GM19351 (cell line): ENCODE data around the gene ENTPD1.
"Not testable (repeated sequence)": the region's sequence is repeated elsewhere in the genome, so short reads cannot be mapped to it uniquely, and the experiment has no call there.

Experiments
- ATAC-seq: cut with Tn5 transposase; IDR thresholded peaks from one replicate; pipeline ENCODE4 v1.9.1; 2021; ENCODE audit warnings: mild to moderate bottlenecking, moderate library complexity; ENCODE audit not compliant: unreplicated experiment

The ENTPD1 gene

GRCh38 chr10:95792874-95793285 is 36.9 kb downstream of the ENTPD1 start:
- no peak for ATAC-seq

DNA sequence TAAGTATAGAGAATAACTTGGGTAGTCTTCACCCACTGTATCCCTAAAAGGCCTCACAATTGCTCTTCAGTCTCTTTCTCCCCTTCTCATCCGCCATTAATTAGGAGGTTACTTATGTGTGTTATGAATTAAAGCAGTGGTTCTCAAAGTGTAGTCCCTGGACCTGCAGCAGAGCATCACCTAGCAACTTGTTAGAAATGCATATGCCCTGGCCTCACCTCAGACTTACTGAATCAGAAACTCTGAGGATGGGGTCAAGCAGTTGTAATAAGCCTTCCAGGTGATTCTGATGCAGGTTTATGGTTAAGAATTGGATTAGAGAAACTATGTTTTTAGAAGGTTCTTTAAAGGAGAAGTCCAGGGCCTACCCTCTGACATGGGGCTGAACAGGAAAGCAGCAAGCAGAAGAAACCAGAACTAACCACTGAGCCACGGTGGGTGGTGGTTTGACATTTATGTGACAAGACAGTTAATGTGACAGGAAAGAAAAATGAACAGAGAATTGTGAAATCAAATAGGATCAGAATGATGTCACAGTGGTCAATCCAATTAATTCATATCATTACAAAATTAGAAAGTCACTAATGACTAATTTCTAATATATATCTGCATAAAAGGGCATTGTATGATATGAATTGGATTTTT is 37.6 kb downstream of the ENTPD1 start:
- peak; percentile 47 for ATAC-seq

DNA sequence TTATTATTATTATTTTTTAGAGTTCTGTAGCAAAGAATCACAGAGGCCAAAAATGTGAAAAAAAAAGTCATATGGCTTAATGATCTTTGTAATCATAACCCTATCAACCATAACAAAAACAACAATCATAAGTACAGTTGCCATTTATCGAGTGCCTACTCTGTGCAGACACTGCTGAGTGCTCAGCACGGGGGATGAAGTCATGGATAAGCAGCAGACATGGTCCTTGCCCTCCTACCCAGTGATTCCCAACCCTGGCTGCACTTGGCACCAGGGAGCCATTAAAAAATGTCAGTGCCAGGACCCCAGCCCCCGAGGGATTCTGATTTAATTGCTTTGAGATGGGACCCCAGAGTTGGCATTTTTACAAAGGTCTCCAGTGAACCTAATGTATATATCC is 38.2 kb downstream of the ENTPD1 start:
- no peak for ATAC-seq

DNA sequence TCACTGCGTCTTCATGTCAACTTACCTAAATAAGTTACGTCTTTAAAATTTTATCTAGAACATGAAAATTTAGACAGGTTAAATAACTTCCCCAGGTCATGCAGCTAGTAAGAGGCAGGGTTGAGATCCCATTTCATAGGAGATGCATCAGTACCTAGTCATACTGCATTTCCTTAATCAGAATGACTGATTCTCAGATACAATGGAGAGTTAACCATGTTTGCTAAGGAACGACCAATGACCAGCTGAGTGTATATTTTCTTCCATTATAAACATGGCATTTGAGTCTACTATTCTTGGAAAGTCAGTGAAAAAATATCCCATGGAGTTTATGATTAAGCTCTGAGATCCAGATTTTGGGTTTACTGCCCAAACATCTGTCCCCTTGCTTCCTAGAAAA is 39.6 kb downstream of the ENTPD1 start:
- ATAC-seq: no peak

DNA sequence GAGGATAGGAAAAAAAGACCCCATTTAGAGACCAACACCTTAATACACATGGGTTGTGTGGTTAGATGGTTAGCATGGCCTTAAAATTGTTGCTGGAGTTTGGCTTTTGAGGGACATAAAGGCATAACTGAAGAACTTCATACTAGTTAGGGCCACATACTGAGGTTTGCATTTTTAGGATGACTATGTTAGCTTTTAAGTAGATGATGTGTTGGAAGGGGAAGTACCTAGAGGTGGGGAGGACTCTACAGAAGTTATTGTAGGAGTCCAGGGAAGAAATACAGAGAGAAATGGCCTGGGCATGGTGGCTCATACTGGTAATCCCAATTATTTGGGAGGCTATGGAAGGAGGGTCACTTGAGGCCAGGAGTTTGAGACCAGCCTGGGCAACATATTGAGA is 40.5 kb downstream of the ENTPD1 start:
- ATAC-seq: no peak

DNA sequence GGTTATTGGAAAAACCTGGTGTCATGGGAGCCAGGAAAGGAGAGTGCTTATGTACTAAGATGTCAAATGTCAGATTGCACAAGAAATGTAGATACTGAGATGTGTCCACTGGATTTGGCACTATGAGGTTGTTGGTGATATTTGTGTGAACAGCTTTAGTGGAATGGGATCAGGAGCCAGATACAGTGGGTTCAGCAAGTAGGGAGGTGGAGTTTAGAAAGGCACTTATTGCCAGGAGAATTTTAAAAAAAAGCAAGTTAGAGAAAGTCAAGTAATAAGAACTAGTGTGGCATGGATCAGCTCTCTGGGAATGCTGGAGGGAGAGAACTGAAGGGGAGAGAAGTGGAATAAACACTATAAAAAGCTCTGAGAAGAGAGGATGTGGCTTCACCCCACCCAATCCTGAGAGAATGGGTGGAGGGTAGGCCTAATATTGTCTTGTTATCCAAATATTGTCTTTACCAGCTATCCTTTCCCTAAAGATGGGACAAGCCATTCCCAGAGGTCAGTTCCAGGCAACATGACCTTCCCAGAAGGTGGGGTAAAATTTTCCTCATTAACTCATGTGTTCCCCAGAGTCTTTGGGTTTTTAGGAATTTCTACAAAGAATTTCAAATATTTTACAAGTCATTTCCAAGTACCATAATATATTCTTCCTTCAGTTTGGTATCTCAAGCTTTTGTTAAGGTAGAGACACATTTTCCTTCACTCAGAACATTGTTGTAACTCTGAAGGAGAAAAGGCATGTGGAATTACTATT is 42.3 kb downstream of the ENTPD1 start:
- no peak for ATAC-seq

- ATAC-seq: not testable (repeated sequence)
These were observed 44.3 kb downstream of the ENTPD1 start for GRCh38 chr10:95800286-95800685.

DNA sequence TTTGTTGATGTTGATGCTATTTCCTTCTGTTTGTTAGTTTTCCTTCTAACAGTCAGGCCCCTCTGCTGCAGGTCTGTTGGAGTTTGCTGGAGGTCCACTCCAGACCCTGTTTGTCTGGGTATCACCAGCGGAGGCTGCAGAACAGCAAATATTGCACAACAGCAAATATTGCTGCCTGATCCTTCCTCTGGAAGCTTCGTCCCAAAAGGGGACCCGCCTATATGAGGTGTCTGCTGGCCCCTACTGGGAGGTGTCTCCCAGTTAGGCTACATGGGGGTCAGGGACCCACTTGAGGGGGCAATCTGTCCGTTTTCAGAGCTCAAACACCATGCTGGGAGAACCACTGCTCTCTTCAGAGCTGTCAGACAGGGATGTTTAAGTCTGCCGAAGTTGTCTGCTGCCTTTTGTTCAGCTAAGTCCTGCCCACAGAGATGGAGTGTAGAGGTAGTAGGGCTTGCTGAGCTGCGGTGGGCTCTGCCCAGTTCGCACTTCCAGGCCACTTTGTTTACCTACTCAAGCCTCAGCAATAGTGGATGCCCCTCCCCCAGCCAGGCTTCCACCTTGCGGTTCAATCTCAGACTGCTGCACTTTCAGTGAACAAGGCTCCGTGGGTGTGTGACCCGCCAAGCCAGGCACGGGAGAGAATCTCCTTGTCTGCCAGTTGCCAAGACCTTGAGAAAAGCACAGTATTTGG is 50.9 kb downstream of the ENTPD1 start:
- ATAC-seq: not testable (repeated sequence)

DNA sequence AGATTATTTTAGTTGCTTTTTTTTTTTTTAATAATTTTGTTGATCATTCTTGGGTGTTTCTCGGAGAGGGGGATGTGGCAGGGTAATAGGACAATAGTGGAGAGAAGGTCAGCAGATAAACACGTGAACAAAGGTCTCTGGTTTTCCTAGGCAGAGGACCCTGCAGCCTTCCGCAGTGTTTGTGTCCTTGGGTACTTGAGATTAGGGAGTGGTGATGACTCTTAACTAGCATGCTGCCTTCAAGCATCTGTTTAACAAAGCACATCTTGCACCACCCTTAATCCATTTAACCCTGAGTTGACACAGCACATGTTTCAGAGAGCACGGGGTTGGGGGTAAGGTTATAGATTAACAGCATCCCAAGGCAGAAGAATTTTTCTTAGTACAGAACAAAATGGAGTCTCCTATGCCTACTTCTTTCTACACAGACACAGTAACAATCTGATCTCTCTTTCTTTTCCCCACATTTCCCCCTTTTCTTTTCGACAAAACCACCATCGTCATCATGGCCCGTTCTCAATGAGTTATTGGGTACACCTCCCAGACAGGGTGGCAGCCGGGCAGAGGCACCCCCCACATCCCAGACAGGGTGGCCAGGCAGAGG is 52.8 kb downstream of the ENTPD1 start:
- not testable (repeated sequence) for ATAC-seq

DNA sequence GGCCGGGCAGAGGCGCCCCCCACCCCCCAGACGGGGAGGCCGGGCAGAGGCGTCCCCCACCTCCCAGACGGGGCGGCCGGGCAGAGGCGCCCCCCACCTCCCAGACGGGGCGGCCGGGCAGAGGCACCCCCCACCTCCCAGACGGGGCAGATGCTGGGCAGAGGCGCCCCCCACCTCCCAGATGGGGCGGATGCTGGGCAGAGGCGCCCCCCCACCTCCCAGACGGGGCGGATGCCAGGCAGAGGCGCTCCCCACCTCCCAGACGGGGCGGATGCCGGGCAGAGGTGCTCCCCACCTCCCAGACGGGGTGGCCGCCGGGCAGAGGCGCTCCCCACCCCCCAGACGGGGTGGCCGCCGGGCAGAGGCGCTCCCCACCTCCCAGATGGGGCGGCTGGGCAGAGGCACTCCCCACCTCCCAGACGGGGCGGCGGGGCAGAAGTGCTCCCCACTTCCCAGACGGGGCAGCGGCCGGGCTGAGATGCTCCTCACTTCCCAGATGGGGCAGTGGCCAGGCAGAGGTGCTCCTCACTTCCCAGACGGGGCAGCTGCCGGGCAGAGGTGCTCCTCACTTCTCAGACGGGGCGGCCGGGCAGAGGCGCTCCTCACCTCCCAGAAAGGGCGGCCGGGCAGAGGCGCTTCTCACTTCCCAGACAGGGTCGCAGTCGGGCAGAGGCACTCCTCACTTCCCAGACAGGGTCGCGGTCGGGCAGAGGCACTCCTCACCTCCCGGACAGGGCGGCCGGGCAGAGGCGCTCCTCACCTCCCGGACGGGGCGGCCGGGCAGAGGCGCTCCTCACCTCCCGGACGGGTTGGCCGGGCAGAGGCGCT is 53.6 kb downstream of the ENTPD1 start:
- ATAC-seq: no peak

DNA sequence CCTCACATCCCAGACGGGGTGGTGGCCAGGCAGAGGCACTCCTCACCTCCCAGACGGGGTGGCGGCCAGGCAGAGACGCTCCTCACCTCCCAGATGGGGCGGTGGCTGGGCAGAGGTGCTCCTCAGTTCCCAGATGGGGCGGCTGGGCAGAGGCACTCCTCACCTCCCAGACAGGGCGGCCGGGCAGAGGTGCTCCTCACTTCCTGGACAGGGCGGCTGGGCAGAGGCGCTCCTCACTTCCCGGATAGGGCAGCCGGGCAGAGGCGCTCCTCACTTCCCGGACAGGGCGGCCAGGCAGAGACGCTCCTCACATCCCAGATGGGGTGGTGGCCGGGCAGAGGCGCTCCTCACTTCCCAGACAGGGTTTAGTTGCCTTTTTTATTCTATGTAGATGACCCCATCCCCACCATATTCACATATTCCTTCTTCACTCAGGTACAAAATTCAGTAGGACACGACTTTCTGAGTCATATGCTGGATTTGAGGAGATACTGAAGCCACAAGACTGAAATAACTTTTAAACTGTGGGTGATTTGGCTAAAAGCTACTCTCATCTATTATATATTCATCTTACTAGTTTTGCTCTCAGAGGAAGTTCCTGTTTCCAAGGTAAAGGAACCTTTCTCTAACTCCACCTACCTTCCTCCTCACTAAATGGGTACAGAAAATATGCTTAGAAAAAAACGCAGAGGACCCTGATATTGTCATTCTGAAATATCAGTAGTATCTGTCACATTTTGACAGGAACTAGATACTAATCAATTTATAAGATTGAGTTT is 54.4 kb downstream of the ENTPD1 start:
- ATAC-seq: no peak

GRCh38 chr10:95813054-95813685 is 57.2 kb downstream of the ENTPD1 start:
- ATAC-seq: no peak

- ATAC-seq: no peak
These were observed 58.2 kb downstream of the ENTPD1 start for GRCh38 chr10:95814011-95814727.

DNA sequence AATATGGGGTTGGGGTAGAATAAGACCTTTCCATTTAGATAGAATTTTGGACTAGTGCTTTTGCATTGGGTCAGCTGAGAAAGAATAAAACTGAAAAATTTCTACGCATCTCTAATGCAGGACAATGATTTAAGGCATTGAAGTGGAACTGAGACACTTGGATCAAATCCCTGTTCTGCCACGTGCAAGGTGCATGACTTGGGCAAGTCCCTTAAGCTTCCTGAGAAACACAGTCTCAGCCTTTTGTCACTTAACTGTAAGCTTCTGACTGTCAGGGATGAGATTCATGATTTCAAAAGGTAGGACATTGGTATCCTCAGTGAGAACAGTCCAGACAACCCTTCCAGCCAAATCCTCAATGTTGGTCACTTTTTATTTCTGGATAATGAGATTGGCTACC is 59.2 kb downstream of the ENTPD1 start:
- ATAC-seq: no peak

DNA sequence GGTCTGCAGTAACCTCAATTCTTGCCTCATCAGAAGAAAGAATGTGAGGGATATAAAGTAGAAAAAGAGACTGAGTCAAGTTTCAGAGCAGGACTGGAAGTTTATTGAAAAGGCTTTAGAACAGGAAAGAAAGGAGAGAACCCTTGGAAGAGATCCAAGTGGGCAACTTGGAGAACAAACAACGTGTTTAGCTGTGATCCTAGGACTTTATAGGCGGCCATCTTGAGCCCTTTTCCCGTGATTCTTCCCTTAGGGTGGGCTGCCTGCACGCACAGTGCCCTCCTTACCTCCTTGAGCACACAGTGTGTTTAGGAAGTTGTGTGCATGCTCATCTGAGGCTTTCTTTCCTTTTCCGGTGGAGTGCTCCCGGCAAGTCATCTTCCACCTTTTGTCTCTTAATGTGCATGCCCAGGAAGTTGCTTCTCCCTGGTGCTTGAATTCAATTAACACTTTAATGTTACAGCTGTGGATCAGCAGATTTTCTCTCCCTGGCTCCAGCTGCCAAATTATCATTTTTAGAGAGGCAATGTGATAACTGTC is 59.8 kb downstream of the ENTPD1 start:
- no peak for ATAC-seq

GRCh38 chr10:95818010-95818409 is 62.0 kb downstream of the ENTPD1 start:
- ATAC-seq: no peak

DNA sequence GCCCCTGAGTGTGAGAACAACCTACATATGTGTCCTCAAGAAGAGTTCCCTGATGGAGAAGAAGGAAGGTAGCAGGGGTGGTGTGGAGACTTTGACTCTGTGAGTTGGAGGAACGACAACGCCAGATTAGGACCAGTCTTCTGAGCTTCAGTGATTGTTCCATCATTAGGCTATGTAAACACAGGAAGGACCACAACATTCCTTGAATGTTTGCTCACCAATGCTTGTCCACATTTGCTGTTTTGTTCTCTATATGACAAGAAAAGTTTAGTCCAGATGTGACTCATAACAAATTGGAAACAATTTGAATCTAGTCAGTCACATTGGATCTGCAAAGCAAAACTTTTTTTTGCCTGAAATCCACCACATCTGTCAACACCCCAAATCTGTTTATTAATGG is 62.7 kb downstream of the ENTPD1 start:
- ATAC-seq: no peak

DNA sequence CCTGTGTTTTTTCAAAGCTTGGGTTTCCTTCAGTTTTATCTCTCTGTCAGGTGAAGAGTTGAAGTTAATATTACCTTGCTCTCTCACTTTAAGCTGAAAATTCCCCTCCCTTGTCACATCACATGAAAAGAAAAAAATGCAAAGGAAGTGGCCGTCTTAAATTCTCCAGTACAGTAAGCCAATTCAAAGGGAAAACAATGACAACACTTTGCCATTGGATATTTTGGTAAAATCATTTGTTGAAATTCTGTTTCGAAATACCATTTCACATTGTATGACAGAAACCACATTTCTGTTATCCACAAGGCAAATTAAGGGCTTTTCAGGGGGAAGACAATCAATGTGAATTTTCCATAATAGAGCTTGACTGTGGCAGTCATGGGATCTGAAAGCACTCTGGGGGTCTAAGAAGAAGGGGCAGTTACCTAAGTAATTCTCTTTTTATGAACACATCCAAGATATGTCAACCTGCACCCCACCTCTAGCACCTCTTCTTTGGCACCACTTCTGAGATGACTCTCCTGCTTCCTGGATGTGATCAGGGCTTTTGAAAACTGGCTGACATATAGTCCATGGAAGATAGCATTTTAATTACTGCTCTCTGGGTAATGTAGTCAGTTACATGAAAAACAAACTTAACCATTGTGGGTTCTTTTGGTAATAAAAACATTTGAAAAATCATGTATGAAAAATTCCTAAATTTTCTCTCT is 63.8 kb downstream of the ENTPD1 start:
- peak; percentile 39 for ATAC-seq
